H1 (cell line): ENCODE results near the gene TNFSF15. TPM values are rescaled to one million over a fixed set of nuclear protein-coding genes. Genes with fewer than 3 reads are reported as not detected.

Experiments
- CTCF ChIA-PET: fragments of 300-600 bp; sonication (Branson Sonifier 250); formaldehyde crosslinking; loops from one replicate; lab custom pipeline; 2021; ENCODE audit not compliant: partially characterized antibody; lab: Charles Lee
- POLR2A ChIA-PET: fragments of 300-600 bp; sonication (Branson Sonifier 250); formaldehyde crosslinking; loops from one replicate; lab custom pipeline; 2021; ENCODE audit warnings: inconsistent platforms; ENCODE audit not compliant: partially characterized antibody; lab: Charles Lee
- DNase-seq, 2 experiments: peaks; one replicate each; pipeline versions ENCODE4 v3.0.0 to v3.0.0-alpha.2; 2010 to 2022; ENCODE audit warnings: low spot score in 2 of 2, low read depth in 1 of 2, mixed read lengths in 1 of 2
- FAIRE-seq: peaks from 2 replicates; lab custom pipeline; 2011; peaks lifted over from hg19 to GRCh38; lab: Jason Lieb, UNC
- H2AFZ ChIP-seq: 2 replicates; pipeline ENCODE4 v1.8.1; 2012; ENCODE audit warnings: low read length, inconsistent platforms
- H2AK5ac ChIP-seq: 2 replicates; pipeline ENCODE4 v1.6.1; 2013; ENCODE audit warnings: low read depth, low read length
- H2BK120ac ChIP-seq: replicated peaks from 2 replicates; pipeline ENCODE3; 2013; ENCODE audit warnings: low read depth, low read length, inconsistent platforms
- H2BK12ac ChIP-seq: 2 replicates; pipeline ENCODE4 v1.6.1; 2013; ENCODE audit warnings: low read depth, low read length
- H2BK15ac ChIP-seq: 2 replicates; pipeline ENCODE4 v1.6.1; 2013; ENCODE audit warnings: low read length
- H2BK20ac ChIP-seq: 2 replicates; pipeline ENCODE4 v1.6.1; 2013; ENCODE audit warnings: low read length
- H2BK5ac ChIP-seq: 2 replicates; pipeline ENCODE4 v1.6.1; 2013; ENCODE audit warnings: low read depth, low read length
- H3K14ac ChIP-seq: 2 replicates; pipeline ENCODE4 v1.6.1; 2013; ENCODE audit warnings: inconsistent platforms; ENCODE audit not compliant: insufficient read length
- H3K18ac ChIP-seq: 2 replicates; pipeline ENCODE4 v1.6.1; 2013; ENCODE audit warnings: low read length; ENCODE audit errors: extremely low read depth
- H3K23ac ChIP-seq: 2 replicates; pipeline ENCODE4 v1.6.1; 2013; ENCODE audit warnings: inconsistent platforms; ENCODE audit not compliant: insufficient read length
- H3K23me2 ChIP-seq: 2 replicates; pipeline ENCODE4 v1.6.1; 2013; ENCODE audit warnings: low read depth, low read length
- H3K27ac ChIP-seq: 2 replicates; pipeline ENCODE4 v1.6.1; 2011; ENCODE audit warnings: low read depth, low read length, inconsistent platforms
- H3K27me3 ChIP-seq, 4 experiments: replicated peaks in 1 of 4; 1 replicate in 1 of 4; 2 replicates in 3 of 4; pipeline versions ENCODE4 v1.6.1 to v1.8.1; 2011 to 2013; ENCODE audit warnings: low read length in 3 of 4, mild to moderate bottlenecking in 3 of 4, inconsistent platforms in 2 of 4, mixed read lengths in 2 of 4, moderate library complexity in 1 of 4; ENCODE audit not compliant: control insufficient read depth in 3 of 4, insufficient read depth in 3 of 4; ENCODE audit errors: extremely low read depth in 1 of 4
- H3K36me3 ChIP-seq, 4 experiments: 2 replicates each; pipeline versions ENCODE4 v1.6.1 to v1.8.1; 2011 to 2013; ENCODE audit warnings: mild to moderate bottlenecking in 4 of 4, low read length in 3 of 4, moderate library complexity in 2 of 4, control low read depth in 1 of 4, inconsistent platforms in 1 of 4; ENCODE audit not compliant: insufficient read depth in 4 of 4, control insufficient read depth in 2 of 4
- H3K4ac ChIP-seq: replicated peaks from 2 replicates; pipeline ENCODE3; 2013; ENCODE audit warnings: low read length, low read depth, mixed read lengths, inconsistent platforms; ENCODE audit not compliant: insufficient read length
- H3K4me1 ChIP-seq, 4 experiments: replicated peaks in 1 of 4; 1 replicate in 1 of 4; 2 replicates in 3 of 4; pipeline versions ENCODE4 v1.6.1 to v1.8.1; 2011 to 2013; ENCODE audit warnings: low read length in 3 of 4, inconsistent platforms in 2 of 4, mixed read lengths in 1 of 4; ENCODE audit not compliant: insufficient read depth in 4 of 4, control insufficient read depth in 3 of 4
- H3K4me2 ChIP-seq, 2 experiments: 2 replicates each; pipeline versions ENCODE4 v1.6.1 to v1.8.1; 2011 to 2013; ENCODE audit warnings: low read depth in 2 of 2, low read length in 2 of 2, control low read depth in 1 of 2, inconsistent platforms in 1 of 2, mild to moderate bottlenecking in 1 of 2; ENCODE audit not compliant: insufficient read depth in 1 of 2
- H3K4me3 ChIP-seq, 4 experiments: fragments of 200-600, 300-600 bp in 1 of 4; sonication (generic), shearing (Covaris generic), sonication (Bioruptor Twin) in 1 of 4; 2 replicates each; pipeline versions ENCODE4 v1.5.1 to v1.8.1; 2011 to 2016; ENCODE audit warnings: low read length in 4 of 4, low read depth in 3 of 4, control low read depth in 2 of 4, inconsistent platforms in 2 of 4, mild to moderate bottlenecking in 2 of 4, mixed read lengths in 1 of 4, moderate library complexity in 1 of 4; ENCODE audit not compliant: insufficient read depth in 2 of 4; ENCODE audit errors: extremely low read depth in 1 of 4
- H3K56ac ChIP-seq: replicated peaks from 2 replicates; pipeline ENCODE3; 2013; ENCODE audit warnings: low read depth, mild to moderate bottlenecking, mixed read lengths, low read length, inconsistent platforms; ENCODE audit not compliant: insufficient read length
- H3K79me1 ChIP-seq: 2 replicates; pipeline ENCODE4 v1.6.1; 2013; ENCODE audit warnings: low read depth, low read length, control low read depth
- H3K79me2 ChIP-seq, 2 experiments: 2 replicates each; pipeline versions ENCODE4 v1.6.1 to v1.8.1; 2012 to 2013; ENCODE audit warnings: low read length in 2 of 2, mild to moderate bottlenecking in 2 of 2, inconsistent platforms in 1 of 2; ENCODE audit not compliant: insufficient read depth in 2 of 2, control insufficient read depth in 1 of 2
- H3K9ac ChIP-seq, 4 experiments: replicated peaks in 1 of 4; 1 replicate in 1 of 4; 2 replicates in 3 of 4; pipeline versions ENCODE4 v1.6.1 to v1.8.1; 2011 to 2013; ENCODE audit warnings: low read depth in 3 of 4, low read length in 3 of 4, control low read depth in 2 of 4, mild to moderate bottlenecking in 2 of 4, moderate library complexity in 2 of 4, inconsistent platforms in 1 of 4; ENCODE audit errors: extremely low read depth in 1 of 4
- H3K9me3 ChIP-seq, 2 experiments: 2 replicates each; pipeline versions ENCODE4 v1.6.1 to v1.8.1; 2012 to 2013; ENCODE audit warnings: mild to moderate bottlenecking in 2 of 2, moderate library complexity in 2 of 2, control low read depth in 1 of 2, inconsistent platforms in 1 of 2, low read depth in 1 of 2, low read length in 1 of 2, mixed read lengths in 1 of 2; ENCODE audit not compliant: insufficient read depth in 2 of 2
- H4K20me1 ChIP-seq, 2 experiments: replicated peaks in 1 of 2; 2 replicates each; pipeline versions ENCODE3 to v1.8.1; 2011 to 2013; ENCODE audit warnings: inconsistent platforms in 2 of 2, low read length in 2 of 2, mild to moderate bottlenecking in 1 of 2; ENCODE audit not compliant: insufficient read depth in 2 of 2, control insufficient read depth in 1 of 2
- H4K5ac ChIP-seq: 2 replicates; pipeline ENCODE4 v1.6.1; 2013; ENCODE audit warnings: low read length, low read depth, mixed read lengths, inconsistent platforms; ENCODE audit not compliant: insufficient read length
- H4K8ac ChIP-seq: 2 replicates; pipeline ENCODE4 v1.8.0; 2013; ENCODE audit warnings: mild to moderate bottlenecking, moderate library complexity, low read length, inconsistent platforms; ENCODE audit not compliant: insufficient read depth; ENCODE audit errors: extremely low read depth
- H4K91ac ChIP-seq: replicated peaks from 2 replicates; pipeline ENCODE3; 2013; ENCODE audit warnings: low read length, mixed read lengths, inconsistent platforms; ENCODE audit not compliant: insufficient read length
- ASH2L ChIP-seq: fragments of 200-600, 300-600 bp; sonication (generic); IDR thresholded peaks from one replicate; pipeline ENCODE4 v1.7.1; 2017; ENCODE audit warnings: low read length
- ATF3 ChIP-seq: IDR thresholded peaks from 2 replicates; pipeline ENCODE4 v1.6.1; 2011; ENCODE audit warnings: low read depth, mild to moderate bottlenecking, low read length; ENCODE audit not compliant: insufficient read depth
- BACH1 ChIP-seq: IDR thresholded peaks from 2 replicates; pipeline ENCODE4 v1.6.1; 2012; ENCODE audit warnings: low read length, improper control_type of control experiment
- BRCA1 ChIP-seq: IDR thresholded peaks from 2 replicates; pipeline ENCODE4 v1.6.1; 2012; ENCODE audit warnings: low read depth, low read length, improper control_type of control experiment
- CBX8 ChIP-seq: fragments of 300-800, 300-1000 bp; sonication (generic); IDR thresholded peaks from 2 replicates; pipeline ENCODE4 v1.7.1; 2016; ENCODE audit warnings: low read depth, low read length, borderline replicate concordance
- CTCF ChIP-seq, 3 experiments: IDR thresholded peaks; 1 replicate in 2 of 3; 2 replicates in 1 of 3; pipeline versions ENCODE4 v1.5.1 to v1.6.1; 2011; ENCODE audit warnings: low read length in 3 of 3, mild to moderate bottlenecking in 3 of 3, inconsistent platforms in 2 of 3, low read depth in 1 of 3, moderate library complexity in 1 of 3; ENCODE audit not compliant: insufficient read depth in 1 of 3; ENCODE audit errors: control extremely low read depth in 1 of 3
- EP300 ChIP-seq, 2 experiments: IDR thresholded peaks; 1 replicate in 1 of 2; 2 replicates in 1 of 2; pipeline ENCODE4 v1.6.1; 2011 to 2012; ENCODE audit warnings: low read depth in 2 of 2, low read length in 2 of 2, mild to moderate bottlenecking in 2 of 2, borderline replicate concordance in 1 of 2, inconsistent platforms in 1 of 2, moderate library complexity in 1 of 2
- JUN ChIP-seq: IDR thresholded peaks from 2 replicates; pipeline ENCODE4 v1.6.1; 2011; ENCODE audit warnings: low read depth, mild to moderate bottlenecking, improper control_type of control experiment, low read length
- NANOG ChIP-seq: IDR thresholded peaks from 2 replicates; pipeline ENCODE4 v1.6.1; 2011; ENCODE audit warnings: low read length, low read depth, mild to moderate bottlenecking, inconsistent platforms; ENCODE audit not compliant: insufficient read depth, poor library complexity, severe bottlenecking
- WGBS, 2 experiments: shearing (Covaris generic) in 1 of 2; methylation state at CpG; one replicate each; pipeline versions ENCODE4 v1.1.6 to v1.1.7; 2013 to 2015; ENCODE audit warnings: low lambda C conversion rate in 2 of 2, mixed read lengths in 2 of 2, inconsistent platforms in 1 of 2, low coverage in 1 of 2, missing lambda C conversion rate in 1 of 2; ENCODE audit not compliant: insufficient replicate concordance in 2 of 2, insufficient coverage in 1 of 2, insufficient read length in 1 of 2; ENCODE audit errors: extremely low coverage in 1 of 2, missing lambda C conversion rate in 1 of 2; 5-methylcytosine and 5-hydroxymethylcytosine counted together
- polyA plus RNA-seq, 7 experiments: library from polyadenylated mRNA; depleted of rRNA in 3 of 7; stranded (reverse) in 5 of 7; unstranded in 2 of 7; fragments of >200 nt in 5 of 7; fragments of 200-250 nt in 2 of 7; gene quantifications; 1 replicate in 5 of 7; 2 replicates in 1 of 7; 4 replicates in 1 of 7; pipeline versions ENCODE4 v1.2.1 to v1.2.3, GENCODE V29; 2011 to 2013; ENCODE audit warnings: missing spikeins in 2 of 7, mixed read lengths in 2 of 7
- total RNA-seq: library from RNA; stranded (reverse); fragmentation: NEBNext Ultra II Directional; extraction: Animal tissue kit (Norgen Biotek cat#: 25700); gene quantifications from 2 replicates; pipeline ENCODE4 v1.2.1, GENCODE V29; 2021

TNFSF15 gene
- total and polyA plus RNA-seq, 2 of the 8 experiments (the other 6 are each of a cell fraction or from before 2014, with no cell fraction given), result 0.09 to 0.17 TPM

GRCh38 chr9:114820776-114821501 is 15.1 kb upstream of the TNFSF15 start:
- no peak overlapping the region for H3K18ac ChIP-seq
- no peaks in the 10 kb centered on the region; a peak in 1 of 8 replicates for H3K36me3 ChIP-seq
- ChIA-PET CTCF (interaction anchor here (0.6 to 1.5 kb wide), 3 partner anchors 13 to 159 kb away, joined by 3 read pairs; no protein-coding TSS in a partner anchor), POLR2A (no interaction called here)
- no peak overlapping the region for H3K4me2 ChIP-seq
- H2BK120ac ChIP-seq, result no peak overlapping the region
- no peak overlapping the region for H3K23ac ChIP-seq
- 85% methylated on average over 8 of the region's 8 CpGs; no CpG with 5 or more reads in 1 of the 2 experiments for WGBS, 2 experiments
- no peak overlapping the region for H3K14ac ChIP-seq
- no peak overlapping the region for H3K4ac ChIP-seq
- H2AK5ac ChIP-seq, result no peak overlapping the region
- no peak overlapping the region for H3K9ac ChIP-seq
- H3K23me2 ChIP-seq, result no peaks in the 10 kb centered on the region
- no peaks in the 10 kb centered on the region for H3K9me3 ChIP-seq
- H2BK5ac ChIP-seq, result no peak overlapping the region
- FAIRE-seq (no peak), DNase-seq (no peak)
- H3K56ac ChIP-seq, result no peak overlapping the region
- H3K79me2 ChIP-seq, result no peaks in the 10 kb centered on the region
- no peak overlapping the region for H3K27ac ChIP-seq
- no peaks in the 10 kb centered on the region for H3K79me1 ChIP-seq
- no peak overlapping the region for H2BK12ac ChIP-seq
- H3K4me3 ChIP-seq, result no peak overlapping the region
- no peak overlapping the region for H2AFZ ChIP-seq
- H3K4me1 ChIP-seq, result no peaks in the 10 kb centered on the region
- no peak overlapping the region for H2BK15ac ChIP-seq
- no peak overlapping the region for H4K8ac ChIP-seq
- H4K20me1 ChIP-seq, result peaks cover 0 to 3% of the 10 kb centered on the region in 2 experiments
- H4K5ac ChIP-seq, result no peak overlapping the region
- no peak overlapping the region for H2BK20ac ChIP-seq
- no peak overlapping the region for H4K91ac ChIP-seq
- H3K27me3 ChIP-seq, result no peaks in the 10 kb centered on the region
- TF ChIP-seq CTCF (IDR thresholded peaks at IDR 0.05; ENCODE audit: control extremely low read depth in 1 of 3, insufficient read depth in 1 of 3, low read depth in 1 of 3, low read length in 3 of 3), result no peak
- no peak for TF ChIP-seq EP300 (IDR thresholded peaks at IDR 0.05; ENCODE audit: borderline replicate concordance in 1 of 2, low read depth in 2 of 2, low read length in 2 of 2)
- TF ChIP-seq BRCA1, result no peak
- TF ChIP-seq NANOG, result no peak
- TF ChIP-seq CBX8, result no peak
- TF ChIP-seq BACH1, result no peak
- TF ChIP-seq JUN, result no peak
- no peak for TF ChIP-seq ATF3
- no peak for TF ChIP-seq ASH2L
